Uterus (tissue), 4 donors: ENCODE results near the gene TRIM66. TPM values are rescaled to one million over a fixed set of nuclear protein-coding genes. Genes with fewer than 3 reads are reported as not detected.
"Not testable (repeated sequence)": the region's sequence is repeated elsewhere in the genome, so short reads cannot be mapped to it uniquely, and the experiment has no call there.

Experiments
- DNase-seq, 2 donors: peaks; one replicate each; pipeline ENCODE4 v3.0.0-alpha.2; 2019 to 2020
- H3K27ac ChIP-seq, 2 donors: fragments of 200-600 bp; sonication (generic); 1 replicate in 1 of 2; 2 replicates in 1 of 2; pipeline ENCODE4 v1.5.1; 2016 to 2018
- H3K27me3 ChIP-seq, 2 donors: fragments of 200-600 bp; sonication (generic); one replicate each; pipeline ENCODE4 v1.5.1; 2018 to 2019; ENCODE audit warnings: control low read depth in 1 of 2
- H3K36me3 ChIP-seq, 2 donors: fragments of 200-600 bp; sonication (generic); one replicate each; pipeline ENCODE4 v1.5.1; 2019; ENCODE audit warnings: control low read depth in 1 of 2
- H3K4me1 ChIP-seq, 2 donors: fragments of 200-600 bp; sonication (generic); one replicate each; pipeline ENCODE4 v1.5.1; 2018 to 2019; ENCODE audit warnings: control low read depth in 1 of 2
- H3K4me3 ChIP-seq, 2 donors: fragments of 200-600 bp; sonication (generic); 1 replicate in 1 of 2; 2 replicates in 1 of 2; pipeline ENCODE4 v1.5.1; 2018 to 2019; ENCODE audit warnings: mild to moderate bottlenecking in 1 of 2
- H3K9me3 ChIP-seq, 2 donors: fragments of 200-600 bp; sonication (generic); one replicate each; pipeline ENCODE4 v1.5.1; 2019; ENCODE audit warnings: control low read depth in 1 of 2
- POLR2A ChIP-seq, 2 donors: fragments of 450-650 bp; IDR thresholded peaks; one replicate each; pipeline ENCODE4 v1.6.1; 2016; ENCODE audit warnings: antibody characterized with exemption in 2 of 2, mild to moderate bottlenecking in 1 of 2, moderate library complexity in 1 of 2
- intact Hi-C: fragments of 100-400 bp; cut with DNase I; formaldehyde crosslinking; loops from one replicate; pipeline ENCODE4 v1.15.1; 2023; ENCODE audit warnings: low total_unique reads
- total RNA-seq, 4 donors: library from RNA; depleted of rRNA in 3 of 4; stranded (reverse); fragments of >200 nt in 3 of 4; gene quantifications; one replicate each; pipeline versions ENCODE4 v1.1.0 to v1.2.4, GENCODE V29; 2014 to 2023
- TF ChIP-seq, protein P1 (sequence below), 4 experiments: fragments of 200-600 bp in 2 of 4; fragments of 450-650 bp in 2 of 4; sonication (generic) in 2 of 4; IDR thresholded peaks; one replicate each; pipeline ENCODE4 v1.5.1; 2016 to 2019; ENCODE audit warnings: antibody characterized with exemption in 4 of 4, mild to moderate bottlenecking in 2 of 4, moderate library complexity in 1 of 4
- donor health status: DM: yes; HTN: yes; CAD: no.

Gene TRIM66
- total RNA-seq, 4 donors from 2014 or later: 7.4 to 18.2 (median 10.5) TPM

DNA sequence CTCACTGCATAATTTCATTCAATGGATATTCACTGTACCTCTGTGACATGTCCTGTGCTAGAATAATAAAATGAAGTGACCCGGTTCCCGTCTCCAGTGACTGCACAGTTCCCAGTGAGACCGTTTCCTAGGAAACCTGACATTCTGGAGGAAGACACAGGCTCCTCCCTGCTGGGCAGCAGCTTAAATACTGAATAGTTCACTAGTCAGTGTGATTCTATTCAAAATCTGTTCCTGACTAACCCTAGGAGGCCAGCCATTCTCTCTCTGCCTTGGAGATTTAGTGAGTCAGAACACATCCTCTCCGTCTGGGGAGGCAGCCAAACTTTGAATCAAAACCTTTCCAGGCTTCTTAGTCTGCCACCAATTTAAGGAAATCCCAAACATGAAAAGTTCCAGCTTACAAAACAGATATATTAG lies 11.3 kb downstream of the TRIM66 start:
- intact Hi-C loops: no loop called here

DNA sequence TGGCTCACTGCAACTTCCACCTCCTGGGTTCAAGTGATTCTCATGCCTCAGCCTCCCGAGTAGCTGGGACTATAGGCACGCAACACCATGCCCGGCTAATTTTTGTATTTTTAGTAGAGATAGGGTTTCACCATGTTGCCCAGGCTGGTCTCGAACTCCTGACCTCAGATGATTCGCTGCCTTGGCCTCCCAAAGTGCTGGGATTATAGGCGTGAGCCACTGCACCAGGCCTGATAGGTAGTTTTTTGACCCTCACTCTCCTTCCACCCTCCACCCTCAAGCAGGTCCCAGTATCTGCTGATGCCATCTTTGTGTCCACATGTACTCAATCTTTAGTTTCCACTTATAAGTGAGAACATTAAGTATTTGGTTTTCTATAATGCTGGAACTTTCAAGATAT lies 12.4 kb downstream of the TRIM66 start:
- H3K27me3 ChIP-seq, intact Hi-C loops, H3K36me3 ChIP-seq, DNase-seq, H3K9me3 ChIP-seq, H3K4me3 ChIP-seq: not testable (repeated sequence)
- Histone ChIP-seq H3K4me1 (peaks cover 7 to 11% of the 10 kb centered on the region in 2 donors), H3K27ac (peak overlapping the region in 1 of 2 donors; percentile 84)

More for the DNA sequence above, 11.3 kb downstream of the TRIM66 start:
- peaks cover 7 to 11% of the 10 kb centered on the region in 2 donors for H3K4me1 ChIP-seq
- peak overlapping the region; percentile 84 to 85 for H3K27ac ChIP-seq
- TF ChIP-seq, protein P1, sequence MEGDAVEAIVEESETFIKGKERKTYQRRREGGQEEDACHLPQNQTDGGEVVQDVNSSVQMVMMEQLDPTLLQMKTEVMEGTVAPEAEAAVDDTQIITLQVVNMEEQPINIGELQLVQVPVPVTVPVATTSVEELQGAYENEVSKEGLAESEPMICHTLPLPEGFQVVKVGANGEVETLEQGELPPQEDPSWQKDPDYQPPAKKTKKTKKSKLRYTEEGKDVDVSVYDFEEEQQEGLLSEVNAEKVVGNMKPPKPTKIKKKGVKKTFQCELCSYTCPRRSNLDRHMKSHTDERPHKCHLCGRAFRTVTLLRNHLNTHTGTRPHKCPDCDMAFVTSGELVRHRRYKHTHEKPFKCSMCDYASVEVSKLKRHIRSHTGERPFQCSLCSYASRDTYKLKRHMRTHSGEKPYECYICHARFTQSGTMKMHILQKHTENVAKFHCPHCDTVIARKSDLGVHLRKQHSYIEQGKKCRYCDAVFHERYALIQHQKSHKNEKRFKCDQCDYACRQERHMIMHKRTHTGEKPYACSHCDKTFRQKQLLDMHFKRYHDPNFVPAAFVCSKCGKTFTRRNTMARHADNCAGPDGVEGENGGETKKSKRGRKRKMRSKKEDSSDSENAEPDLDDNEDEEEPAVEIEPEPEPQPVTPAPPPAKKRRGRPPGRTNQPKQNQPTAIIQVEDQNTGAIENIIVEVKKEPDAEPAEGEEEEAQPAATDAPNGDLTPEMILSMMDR (IDR thresholded peaks at IDR 0.05): peak in 1 of 4 experiments; percentile 9
- peak in 1 of 2 donors; percentile 21 for TF ChIP-seq POLR2A (IDR thresholded peaks at IDR 0.05)
- peak; percentile 68 to 85 for DNase-seq
- H3K36me3 ChIP-seq: no peaks in the 10 kb centered on the region
- no peaks in the 10 kb centered on the region for H3K27me3 ChIP-seq
- no peak overlapping the region for H3K4me3 ChIP-seq
- H3K9me3 ChIP-seq: no peaks in the 10 kb centered on the region

DNA sequence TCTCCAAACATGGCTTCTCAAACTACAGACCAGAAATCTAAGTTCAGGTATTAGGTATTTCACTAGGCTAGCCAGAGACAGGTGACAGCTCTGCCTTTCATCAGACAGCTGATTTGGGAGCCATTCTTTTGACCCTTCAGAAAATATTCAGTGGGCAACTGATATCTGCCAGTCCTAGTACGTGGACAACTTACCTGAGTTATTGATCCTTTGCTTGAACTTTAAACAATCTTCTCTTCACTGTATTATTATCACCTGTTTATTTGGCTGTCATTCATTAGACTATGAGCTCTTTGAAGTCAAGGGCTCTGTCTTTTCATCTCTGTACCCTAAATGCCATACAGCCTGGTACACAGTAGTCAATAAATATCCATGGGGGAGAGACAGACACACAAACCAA lies 17.2 kb downstream of the TRIM66 start:
- Histone ChIP-seq H3K27ac (no peak overlapping the region), H3K27me3 (no peaks in the 10 kb centered on the region), H3K9me3 (no peaks in the 10 kb centered on the region), H3K36me3 (no peaks in the 10 kb centered on the region), H3K4me1 (no peaks in the 10 kb centered on the region), H3K4me3 (no peak overlapping the region)
- no peak for DNase-seq
- intact Hi-C loops: no loop called here
- TF ChIP-seq, protein P1 (IDR thresholded peaks at IDR 0.05): no peak
- no peak for TF ChIP-seq POLR2A (IDR thresholded peaks at IDR 0.05)

GRCh38 chr11:8661001-8661795 lies 21.3 kb downstream of the TRIM66 start:
- Histone ChIP-seq H3K9me3 (no peaks in the 10 kb centered on the region), H3K27me3 (no peaks in the 10 kb centered on the region), H3K27ac (no peak overlapping the region), H3K36me3 (no peaks in the 10 kb centered on the region), H3K4me1 (no peaks in the 10 kb centered on the region), H3K4me3 (no peak overlapping the region)
- TF ChIP-seq, protein P1 (IDR thresholded peaks at IDR 0.05): no peak
- no peak for TF ChIP-seq POLR2A (IDR thresholded peaks at IDR 0.05)
- intact Hi-C loops: no loop called here
- DNase-seq: peak in 1 of 2 donors; percentile 27

- H3K36me3 ChIP-seq: no peaks in the 10 kb centered on the region
- H3K4me1 ChIP-seq: no peaks in the 10 kb centered on the region
- H3K27me3 ChIP-seq: no peaks in the 10 kb centered on the region
- no peak overlapping the region for H3K27ac ChIP-seq
- TF ChIP-seq, protein P1 (IDR thresholded peaks at IDR 0.05): no peak
- no peak for TF ChIP-seq POLR2A (IDR thresholded peaks at IDR 0.05)
- DNase-seq: no peak
- no peaks in the 10 kb centered on the region for H3K9me3 ChIP-seq
- intact Hi-C loops: loop anchor here (10.0 kb wide), 1 partner anchor 856 kb away; no protein-coding TSS in a partner anchor
- no peak overlapping the region for H3K4me3 ChIP-seq
Observed at GRCh38 chr11:8658321-8659057, 24.0 kb downstream of the TRIM66 start.
